Naive thymus-derived CD4-positive, alpha-beta T cell (primary cell): Measurements from ENCODE around the gene DNASE1L2. TPM values are rescaled to one million over a fixed set of nuclear protein-coding genes. Genes with fewer than 3 reads are reported as not detected.

Source experiments
- ATAC-seq: fragments of 150-1000 bp; cut with Tn5 transposase; 2 replicates; pipeline ENCODE4 v1.10.0; 2021; ENCODE audit warnings: mild to moderate bottlenecking, moderate library complexity
- CTCF ChIA-PET: fragments of 350-600 bp; sonication (Branson Sonifier 250); formaldehyde crosslinking; loops from one replicate; lab custom pipeline; 2021; ENCODE audit warnings: antibody characterized with exemption; lab: Charles Lee
- POLR2A ChIA-PET: fragments of 350-600 bp; sonication (Branson Sonifier 250); formaldehyde crosslinking; loops from one replicate; lab custom pipeline; 2021; ENCODE audit warnings: antibody characterized with exemption, inconsistent platforms; lab: Charles Lee
- DNase-seq, 9 donors: peaks; one replicate each; pipeline versions ENCODE4 v3.0.0 to v3.0.0-alpha.2; 2020 to 2022; ENCODE audit warnings: mixed read lengths in 1 of 9
- H3K27ac ChIP-seq: one replicate; pipeline ENCODE4 v1.7.0; 2013; ENCODE audit warnings: mild to moderate bottlenecking, low read depth, low read length, moderate library complexity
- H3K27me3 ChIP-seq, 2 donors: one replicate each; pipeline ENCODE4 v1.7.0; 2013; ENCODE audit warnings: low read length in 2 of 2, mild to moderate bottlenecking in 2 of 2, moderate library complexity in 2 of 2; ENCODE audit not compliant: control insufficient read depth in 2 of 2, insufficient read depth in 2 of 2
- H3K36me3 ChIP-seq, 3 experiments: 1 replicate in 2 of 3; 2 replicates in 1 of 3; pipeline ENCODE4 v1.7.0; 2013; ENCODE audit warnings: low read length in 3 of 3, mild to moderate bottlenecking in 3 of 3, moderate library complexity in 1 of 3; ENCODE audit not compliant: insufficient read depth in 3 of 3, control insufficient read depth in 2 of 3
- H3K4me1 ChIP-seq, 2 donors: one replicate each; pipeline ENCODE4 v1.7.0; 2013; ENCODE audit warnings: low read length in 2 of 2, mild to moderate bottlenecking in 2 of 2, moderate library complexity in 1 of 2; ENCODE audit not compliant: control insufficient read depth in 2 of 2, insufficient read depth in 2 of 2
- H3K4me3 ChIP-seq: 2 replicates; pipeline ENCODE4 v1.7.0; 2013; ENCODE audit warnings: mild to moderate bottlenecking, low read length
- H3K9me3 ChIP-seq, 3 experiments: 1 replicate in 2 of 3; 2 replicates in 1 of 3; pipeline ENCODE4 v1.7.0; 2013; ENCODE audit warnings: low read length in 3 of 3; ENCODE audit not compliant: control insufficient read depth in 2 of 3
- H3K27ac Mint-ChIP-seq, 9 donors: one replicate each; pipeline ENCODE4 v1.8.0; 2020 to 2022; ENCODE audit warnings: mixed read lengths in 9 of 9, mild to moderate bottlenecking in 8 of 9, moderate library complexity in 5 of 9, inconsistent platforms in 2 of 9
- H3K27me3 Mint-ChIP-seq, 5 donors: one replicate each; pipeline ENCODE4 v1.8.0; 2021 to 2022; ENCODE audit warnings: mixed read lengths in 5 of 5, mild to moderate bottlenecking in 1 of 5
- H3K36me3 Mint-ChIP-seq, 5 donors: one replicate each; pipeline ENCODE4 v1.8.0; 2020 to 2022; ENCODE audit warnings: mixed read lengths in 5 of 5, mild to moderate bottlenecking in 3 of 5, inconsistent platforms in 1 of 5
- H3K4me1 Mint-ChIP-seq, 7 donors: one replicate each; pipeline ENCODE4 v1.8.0; 2020 to 2022; ENCODE audit warnings: mixed read lengths in 7 of 7, mild to moderate bottlenecking in 3 of 7, inconsistent platforms in 1 of 7
- H3K4me3 Mint-ChIP-seq, 10 donors: one replicate each; pipeline ENCODE4 v1.8.0; 2020 to 2022; ENCODE audit warnings: mild to moderate bottlenecking in 10 of 10, mixed read lengths in 10 of 10, moderate library complexity in 6 of 10, inconsistent platforms in 2 of 10
- H3K9me3 Mint-ChIP-seq, 11 donors: one replicate each; pipeline ENCODE4 v1.8.0; 2020 to 2022; ENCODE audit warnings: mixed read lengths in 11 of 11, mild to moderate bottlenecking in 4 of 11, inconsistent platforms in 1 of 11, moderate library complexity in 1 of 11
- intact Hi-C, 2 donors: fragments of 100-400 bp; cut with micrococcal nuclease; formaldehyde crosslinking; loops; one replicate each; pipeline ENCODE4 v1.15.1; 2023
- polyA plus RNA-seq, 2 donors: library from polyadenylated mRNA; unstranded; fragments of 300-500 nt; fragmentation: Illumina TruSeq; gene quantifications; one replicate each; pipeline ENCODE4 v1.2.3, GENCODE V29; 2021
- total RNA-seq, 6 experiments: library from RNA in 5 of 6; stranded (reverse) in 5 of 6; gene quantifications; 1 replicate in 5 of 6; 2 replicates in 1 of 6; pipeline ENCODE4 v1.2.3 and lab custom pipeline; 2021 to 2026

The DNASE1L2 gene
- total and polyA plus RNA-seq, 7 experiments from 2014 or later = 0.34 to 3.8 (median 2.2) TPM; not detected in 2

DNA sequence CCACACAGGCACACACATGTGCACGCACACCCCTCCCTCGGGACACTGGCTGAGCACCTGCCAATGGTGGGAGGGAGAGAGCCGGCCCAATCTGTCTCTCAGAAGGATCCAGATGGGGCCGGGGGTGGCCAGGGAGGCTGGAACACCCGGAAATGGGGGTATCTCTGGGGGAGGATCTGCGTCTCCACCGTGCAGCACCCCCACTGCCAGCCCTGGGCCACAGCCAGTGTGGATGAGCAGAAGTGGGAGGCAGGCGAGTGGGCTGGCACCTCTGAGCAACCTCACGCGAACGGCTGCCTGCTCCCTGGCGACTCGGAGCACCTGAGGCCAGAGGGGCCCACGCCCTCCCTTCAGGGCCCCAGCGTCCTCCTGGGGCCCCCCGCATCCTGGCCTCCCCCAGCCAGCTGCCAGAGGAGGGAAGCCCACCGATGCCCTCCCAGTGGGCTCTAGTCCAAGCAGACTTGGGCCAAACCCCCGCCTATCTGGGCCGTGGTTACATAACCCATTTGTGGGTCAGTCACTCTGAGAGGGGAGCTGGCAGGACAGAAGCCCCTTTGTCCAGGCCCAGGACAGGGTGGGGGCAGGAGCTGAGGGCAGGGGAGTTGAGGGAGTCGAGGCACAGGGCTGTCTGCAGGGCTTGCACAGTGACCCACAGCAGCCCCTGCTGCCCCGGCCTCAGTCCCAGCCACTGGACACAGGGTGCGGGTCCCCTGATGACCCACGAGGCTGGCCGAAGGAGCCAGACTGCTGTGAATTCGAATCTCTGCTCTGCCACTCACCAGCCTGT is 45.4 kb upstream of the DNASE1L2 start:
- H3K27ac Mint-ChIP-seq = no peak overlapping the region
- no peak overlapping the region for H3K4me3 Mint-ChIP-seq
- Histone ChIP-seq H3K36me3 (no peaks in the 10 kb centered on the region), H3K27ac (no peak overlapping the region), H3K4me1 (peaks cover 0 to 8% of the 10 kb centered on the region in 2 donors), H3K27me3 (no peaks in the 10 kb centered on the region), H3K9me3 (no peaks in the 10 kb centered on the region), H3K4me3 (no peak overlapping the region)
- H3K27me3 Mint-ChIP-seq = peaks cover 0 to 15% (median 5%) of the 10 kb centered on the region in 5 donors
- ChIA-PET CTCF (no interaction called here), POLR2A (no interaction called here)
- H3K9me3 Mint-ChIP-seq = no peaks in the 10 kb centered on the region
- intact Hi-C loops = no loop called here
- no peaks in the 10 kb centered on the region for H3K36me3 Mint-ChIP-seq
- ATAC-seq = no peak
- peaks cover 0 to 6% (median 4%) of the 10 kb centered on the region in 7 donors for H3K4me1 Mint-ChIP-seq
- no peak for DNase-seq

DNA sequence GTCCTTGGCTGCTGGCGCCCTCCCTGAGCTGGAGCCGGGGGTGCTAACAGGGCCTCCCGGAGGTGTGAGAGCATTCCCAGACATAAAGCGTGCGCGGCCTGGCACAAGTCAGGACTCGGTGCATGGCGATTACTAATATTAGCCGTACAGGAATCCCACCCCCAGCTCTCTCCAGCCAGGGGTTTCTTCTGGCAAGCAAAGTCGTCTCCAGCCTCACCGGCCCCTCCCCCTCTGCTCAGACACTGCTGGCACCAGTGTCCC is 44.9 kb upstream of the DNASE1L2 start:
- Histone ChIP-seq H3K27ac (no peak overlapping the region), H3K4me3 (no peak overlapping the region), H3K36me3 (no peaks in the 10 kb centered on the region), H3K4me1 (peaks cover 0 to 8% of the 10 kb centered on the region in 2 donors), H3K9me3 (no peaks in the 10 kb centered on the region), H3K27me3 (no peaks in the 10 kb centered on the region)
- H3K27me3 Mint-ChIP-seq = peaks cover 0 to 15% (median 5%) of the 10 kb centered on the region in 5 donors
- intact Hi-C loops = no loop called here
- H3K4me1 Mint-ChIP-seq = peaks cover 0 to 6% (median 4%) of the 10 kb centered on the region in 7 donors
- DNase-seq (no peak), ATAC-seq (no peak)
- CTCF ChIA-PET = no interaction called here
- POLR2A ChIA-PET = no interaction called here
- no peak overlapping the region for H3K4me3 Mint-ChIP-seq
- no peak overlapping the region for H3K27ac Mint-ChIP-seq
- no peaks in the 10 kb centered on the region for H3K36me3 Mint-ChIP-seq
- no peaks in the 10 kb centered on the region for H3K9me3 Mint-ChIP-seq

DNA sequence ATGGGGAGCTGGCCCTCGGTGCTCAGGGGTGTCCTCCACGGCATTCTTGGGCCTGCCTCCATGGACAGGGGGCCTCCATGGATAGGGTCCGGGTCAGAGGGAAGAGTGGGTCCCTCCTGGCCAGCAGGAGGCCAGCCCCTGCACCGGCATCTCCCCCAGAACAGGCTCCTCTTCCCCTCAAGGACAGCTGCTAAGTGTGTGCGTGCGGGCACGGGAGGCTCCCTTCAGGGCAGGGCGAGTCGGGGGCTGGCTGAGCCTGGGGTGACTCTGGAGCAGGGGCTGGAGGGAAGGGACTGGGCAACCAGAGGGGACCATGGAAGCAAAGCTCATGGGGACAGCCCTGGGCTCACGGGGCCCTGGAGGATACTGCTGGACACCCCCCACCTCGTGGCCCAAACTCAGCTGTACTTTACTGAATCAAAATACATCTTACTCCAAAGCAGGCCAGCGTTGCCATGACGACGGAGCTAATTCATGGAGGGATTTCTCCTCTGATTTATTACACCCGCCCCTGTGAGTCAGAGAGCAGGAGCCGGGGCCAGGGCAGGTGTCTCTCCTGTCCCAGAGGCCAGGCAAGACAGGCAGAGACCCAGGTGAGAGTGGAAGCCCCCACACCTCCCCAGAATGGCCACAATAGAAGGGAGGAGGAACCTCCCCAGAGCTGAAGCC is 41.9 kb upstream of the DNASE1L2 start:
- ChIA-PET CTCF (interaction anchor here (0.7 to 3.7 kb wide), 13 partner anchors 9 to 351 kb away, joined by 3 to 32 read pairs (median 3); partner anchors contain the start of genes ABCA3 and ECI1), POLR2A (interaction anchor here (0.7 to 2.4 kb wide), 9 partner anchors 11 to 319 kb away, joined by 3 to 9 read pairs (median 5); partner anchors contain the start of genes ATP6V0C, CCNF, ECI1 and MLST8)
- Histone ChIP-seq H3K27ac (no peak overlapping the region), H3K36me3 (no peaks in the 10 kb centered on the region), H3K4me1 (peaks cover 0 to 8% of the 10 kb centered on the region in 2 donors), H3K27me3 (peaks cover 6 to 11% of the 10 kb centered on the region in 2 donors), H3K4me3 (no peak overlapping the region), H3K9me3 (no peaks in the 10 kb centered on the region)
- H3K4me1 Mint-ChIP-seq = peaks cover 0 to 6% (median 4%) of the 10 kb centered on the region in 7 donors
- peaks cover 14 to 38% (median 16%) of the 10 kb centered on the region in 5 donors for H3K27me3 Mint-ChIP-seq
- DNase-seq (no peak), ATAC-seq (no peak)
- peak overlapping the region in 1 of 9 donors; percentile 28 for H3K27ac Mint-ChIP-seq
- H3K9me3 Mint-ChIP-seq = no peaks in the 10 kb centered on the region
- intact Hi-C loops = no loop called here
- H3K4me3 Mint-ChIP-seq = peak overlapping the region in 5 of 10 donors; percentile 26 to 79 (median 43)
- no peaks in the 10 kb centered on the region for H3K36me3 Mint-ChIP-seq

DNA sequence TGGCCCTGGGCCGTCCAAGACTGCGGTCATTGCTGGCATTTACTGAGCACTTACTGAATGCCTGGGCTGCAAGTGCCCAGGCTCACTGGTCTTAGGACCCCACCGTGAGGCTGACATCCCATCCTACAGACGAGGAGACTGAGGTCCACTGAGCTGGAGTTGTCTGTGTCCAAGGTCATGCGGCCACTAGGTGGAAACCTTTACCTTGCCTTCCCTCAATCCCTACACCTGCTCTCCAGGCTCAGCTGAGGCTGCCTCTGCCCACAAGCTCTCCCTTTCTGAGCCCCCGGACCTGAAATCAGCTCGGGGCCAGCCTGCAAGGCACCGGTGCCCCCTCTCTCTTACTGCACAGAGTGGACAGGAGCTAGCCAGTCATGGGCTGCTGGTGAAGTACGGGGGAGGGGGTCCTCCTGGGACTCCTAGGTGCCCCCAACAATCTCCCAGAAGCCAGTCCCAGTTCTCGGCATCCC is 41.4 kb upstream of the DNASE1L2 start:
- H3K4me1 Mint-ChIP-seq = peaks cover 0 to 6% (median 4%) of the 10 kb centered on the region in 7 donors
- Histone ChIP-seq H3K27ac (no peak overlapping the region), H3K36me3 (no peaks in the 10 kb centered on the region), H3K9me3 (no peaks in the 10 kb centered on the region), H3K27me3 (peaks cover 6 to 11% of the 10 kb centered on the region in 2 donors), H3K4me3 (no peak overlapping the region), H3K4me1 (peaks cover 0 to 8% of the 10 kb centered on the region in 2 donors)
- CTCF ChIA-PET = interaction anchor here (0.6 to 3.7 kb wide), 13 partner anchors 8 to 351 kb away, joined by 3 to 32 read pairs (median 3); partner anchors contain the start of genes ABCA3 and ECI1
- no peaks in the 10 kb centered on the region for H3K36me3 Mint-ChIP-seq
- peak overlapping the region in 1 of 9 donors; percentile 28 for H3K27ac Mint-ChIP-seq
- peaks cover 14 to 38% (median 16%) of the 10 kb centered on the region in 5 donors for H3K27me3 Mint-ChIP-seq
- POLR2A ChIA-PET = interaction anchor here (0.7 to 2.4 kb wide), 10 partner anchors 8 to 319 kb away, joined by 3 to 9 read pairs (median 4); partner anchors contain the start of genes ATP6V0C, CCNF, ECI1 and MLST8
- ATAC-seq = peak; percentile 73
- intact Hi-C loops = loop anchor here (1.0 kb wide), 6 partner anchors 10 to 306 kb away; partner anchors contain the start of genes ABCA3 (in 2 of the 2), ECI1 (in 1 of the 2) and MLST8 (in 1 of the 2)
- H3K4me3 Mint-ChIP-seq = peak overlapping the region in 8 of 10 donors; percentile 34 to 79 (median 50)
- H3K9me3 Mint-ChIP-seq = no peaks in the 10 kb centered on the region
- DNase-seq = peak in 7 of 9 donors; percentile 41 to 63 (median 55)

DNA sequence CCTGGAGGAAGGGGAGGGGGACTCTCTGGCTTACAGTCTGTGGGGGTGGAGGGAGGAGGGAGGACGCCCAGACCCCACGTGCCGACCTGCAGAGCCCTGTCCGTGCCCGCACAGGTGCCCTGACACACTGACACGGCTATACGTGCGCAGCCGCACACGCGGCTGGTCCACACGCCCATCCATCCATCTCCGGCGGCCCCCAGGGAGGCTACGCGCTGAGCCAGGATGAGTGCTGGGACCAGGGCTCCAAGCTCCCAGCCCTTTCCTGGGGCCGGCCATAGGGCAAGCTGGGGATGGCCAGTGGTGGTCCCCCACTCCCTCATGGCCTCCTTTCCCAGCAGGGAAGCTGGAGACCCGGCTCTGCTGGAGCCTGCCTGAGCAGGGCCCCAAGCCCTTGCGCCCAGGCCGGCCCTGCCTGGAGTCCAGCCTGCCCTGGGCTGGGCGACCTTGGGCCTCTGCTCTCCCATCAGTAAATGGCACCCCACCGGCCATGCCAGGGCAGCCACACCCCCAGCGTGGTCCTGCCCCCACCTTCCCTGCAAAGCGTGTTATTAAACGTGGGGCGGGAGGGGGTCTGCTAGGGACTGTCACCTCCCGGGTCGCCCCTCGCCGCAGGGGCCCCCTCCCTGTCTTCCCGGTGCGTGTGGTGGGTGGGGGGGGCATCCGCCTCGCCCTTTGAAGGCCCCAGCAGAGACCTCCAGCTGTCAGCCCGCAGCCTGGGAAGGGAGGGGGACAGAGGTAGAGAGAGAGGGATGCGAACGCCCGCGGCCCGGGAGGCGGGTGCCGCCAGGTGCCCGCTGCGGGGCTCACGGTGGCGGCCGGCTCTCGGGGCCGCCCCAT is 40.7 kb upstream of the DNASE1L2 start:
- Mint-ChIP-seq H3K9me3 (no peaks in the 10 kb centered on the region), H3K4me3 (peak overlapping the region in 6 of 10 donors; percentile 26 to 79 (median 49)), H3K27ac (no peak overlapping the region), H3K4me1 (peaks cover 0 to 6% (median 4%) of the 10 kb centered on the region in 7 donors), H3K36me3 (no peaks in the 10 kb centered on the region), H3K27me3 (peaks cover 14 to 42% (median 16%) of the 10 kb centered on the region in 5 donors)
- Histone ChIP-seq H3K9me3 (no peaks in the 10 kb centered on the region), H3K36me3 (no peaks in the 10 kb centered on the region), H3K4me3 (no peak overlapping the region), H3K27me3 (peaks cover 6 to 11% of the 10 kb centered on the region in 2 donors), H3K4me1 (peaks cover 0 to 8% of the 10 kb centered on the region in 2 donors), H3K27ac (no peak overlapping the region)
- ChIA-PET POLR2A (interaction anchor here (0.5 to 2.4 kb wide), 11 partner anchors 8 to 318 kb away, joined by 3 to 9 read pairs (median 5); partner anchors contain the start of genes ATP6V0C, CCNF, ECI1 and MLST8), CTCF (interaction anchor here (0.6 to 3.7 kb wide), 9 partner anchors 8 to 306 kb away, joined by 3 to 32 read pairs (median 4); partner anchors contain the start of gene ECI1)
- peak; percentile 6 for ATAC-seq
- intact Hi-C loops = loop anchor here (1.0 kb wide), 6 partner anchors 10 to 306 kb away; partner anchors contain the start of genes ABCA3 (in 2 of the 2), ECI1 (in 1 of the 2) and MLST8 (in 1 of the 2)
- DNase-seq = no peak
